ENCODE measurements around the gene SEZ6L2.

Gene SEZ6L2

DNA sequence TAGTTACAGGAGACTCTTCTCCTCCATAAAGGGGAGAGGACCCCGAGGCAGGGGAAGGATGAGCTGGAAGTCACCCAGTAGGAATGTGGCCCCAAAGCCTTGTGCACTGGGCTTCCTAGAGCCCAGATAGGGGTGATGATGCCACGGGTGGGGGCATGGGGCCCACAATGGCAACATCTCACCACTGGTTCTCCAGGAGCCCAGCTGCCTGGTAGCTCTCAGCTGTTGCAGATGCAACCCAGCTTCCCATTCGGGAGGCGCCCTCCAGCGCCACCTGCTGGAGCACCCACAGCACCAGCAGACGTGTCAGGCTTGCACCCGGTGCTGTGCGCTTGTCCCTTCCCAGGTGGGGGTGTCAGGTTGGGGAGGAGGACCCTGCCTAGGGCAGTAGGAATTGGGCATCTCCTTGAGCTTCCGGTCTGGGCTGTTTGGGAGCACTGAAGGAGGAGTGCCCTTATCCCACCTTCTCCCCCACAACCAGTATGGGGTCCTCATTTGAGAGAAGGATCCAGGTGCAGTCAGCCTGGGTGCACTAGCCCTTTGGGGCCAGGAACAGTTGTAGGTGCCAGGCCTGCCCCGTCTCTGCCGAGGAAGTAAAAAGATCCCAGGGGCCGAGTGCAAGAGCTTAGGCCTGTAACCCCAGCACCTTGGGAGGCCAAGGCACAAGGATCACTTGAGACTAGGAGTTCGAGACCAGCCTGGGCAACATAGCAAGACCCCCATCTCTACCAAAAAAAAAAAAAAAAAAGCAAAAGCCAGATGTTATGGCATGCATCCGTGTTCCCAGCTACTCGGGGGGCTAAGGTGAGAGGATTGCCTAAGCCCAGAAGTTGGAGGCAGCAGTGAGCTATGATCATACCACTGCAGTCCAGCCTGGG, 50.7 kb downstream of the SEZ6L2 start:
- DNase-seq (ENCODE audit: extremely low read depth, low read depth): no peak
- TF ChIP-seq, protein P1, sequence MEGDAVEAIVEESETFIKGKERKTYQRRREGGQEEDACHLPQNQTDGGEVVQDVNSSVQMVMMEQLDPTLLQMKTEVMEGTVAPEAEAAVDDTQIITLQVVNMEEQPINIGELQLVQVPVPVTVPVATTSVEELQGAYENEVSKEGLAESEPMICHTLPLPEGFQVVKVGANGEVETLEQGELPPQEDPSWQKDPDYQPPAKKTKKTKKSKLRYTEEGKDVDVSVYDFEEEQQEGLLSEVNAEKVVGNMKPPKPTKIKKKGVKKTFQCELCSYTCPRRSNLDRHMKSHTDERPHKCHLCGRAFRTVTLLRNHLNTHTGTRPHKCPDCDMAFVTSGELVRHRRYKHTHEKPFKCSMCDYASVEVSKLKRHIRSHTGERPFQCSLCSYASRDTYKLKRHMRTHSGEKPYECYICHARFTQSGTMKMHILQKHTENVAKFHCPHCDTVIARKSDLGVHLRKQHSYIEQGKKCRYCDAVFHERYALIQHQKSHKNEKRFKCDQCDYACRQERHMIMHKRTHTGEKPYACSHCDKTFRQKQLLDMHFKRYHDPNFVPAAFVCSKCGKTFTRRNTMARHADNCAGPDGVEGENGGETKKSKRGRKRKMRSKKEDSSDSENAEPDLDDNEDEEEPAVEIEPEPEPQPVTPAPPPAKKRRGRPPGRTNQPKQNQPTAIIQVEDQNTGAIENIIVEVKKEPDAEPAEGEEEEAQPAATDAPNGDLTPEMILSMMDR (IDR thresholded peaks at IDR 0.05; ENCODE audit: low read depth, low read length): peak; percentile 88

DNA sequence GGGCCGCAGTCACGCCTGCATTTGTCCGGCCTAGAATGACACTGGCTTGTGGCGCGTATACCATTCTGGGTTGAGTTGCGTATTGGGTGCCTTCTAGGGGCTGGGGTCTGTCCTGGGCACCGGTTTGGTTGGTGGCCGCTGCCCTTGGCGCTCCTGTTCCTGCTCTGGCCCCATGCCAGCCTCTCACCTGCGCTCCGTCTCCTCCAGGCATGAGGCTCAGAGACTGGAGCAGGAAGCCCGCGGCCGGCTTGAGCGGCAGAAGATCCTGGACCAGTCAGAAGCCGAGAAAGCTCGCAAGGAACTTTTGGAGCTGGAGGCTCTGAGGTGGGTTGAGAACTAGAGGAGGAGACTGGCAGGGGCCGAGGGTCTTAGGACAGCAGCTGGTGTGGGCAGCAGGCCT, 53.7 kb downstream of the SEZ6L2 start:
- TF ChIP-seq, protein P1 (IDR thresholded peaks at IDR 0.05; ENCODE audit: low read depth, low read length): no peak
- DNase-seq (ENCODE audit: extremely low read depth, low read depth): no peak

DNA sequence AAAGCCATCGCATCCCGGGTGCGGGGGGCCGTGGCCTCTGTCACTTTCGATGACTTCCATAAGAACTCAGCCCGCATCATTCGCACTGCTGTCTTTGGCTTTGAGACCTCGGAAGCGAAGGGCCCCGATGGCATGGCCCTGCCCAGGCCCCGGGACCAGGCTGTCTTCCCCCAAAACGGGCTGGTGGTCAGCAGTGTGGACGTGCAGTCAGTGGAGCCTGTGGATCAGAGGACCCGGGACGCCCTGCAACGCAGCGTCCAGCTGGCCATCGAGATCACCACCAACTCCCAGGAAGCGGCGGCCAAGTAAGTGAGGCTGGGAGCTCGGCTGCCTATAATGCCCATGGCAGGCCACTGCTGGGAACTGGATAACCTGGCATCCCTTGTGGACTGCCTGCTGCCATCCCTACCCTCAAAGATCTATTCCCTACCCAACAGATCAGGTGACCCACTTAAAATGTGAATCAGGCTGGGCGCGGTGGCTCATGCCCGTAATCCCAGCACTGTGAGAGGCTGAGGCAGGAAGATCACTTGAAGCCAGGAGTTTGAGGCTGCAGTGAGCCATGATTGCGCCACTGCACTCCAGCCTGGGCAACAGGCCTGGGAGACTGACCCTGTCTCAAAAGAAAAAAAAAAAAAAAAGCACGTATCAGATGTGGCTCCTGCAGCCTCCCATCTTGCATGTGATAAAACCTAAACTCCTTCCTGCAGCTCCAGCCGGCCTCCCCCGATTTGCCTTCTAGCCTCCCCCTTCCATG, 54.6 kb downstream of the SEZ6L2 start:
- DNase-seq (ENCODE audit: extremely low read depth, low read depth): no peak
- TF ChIP-seq, protein P1 (IDR thresholded peaks at IDR 0.05; ENCODE audit: low read depth, low read length): no peak

DNA sequence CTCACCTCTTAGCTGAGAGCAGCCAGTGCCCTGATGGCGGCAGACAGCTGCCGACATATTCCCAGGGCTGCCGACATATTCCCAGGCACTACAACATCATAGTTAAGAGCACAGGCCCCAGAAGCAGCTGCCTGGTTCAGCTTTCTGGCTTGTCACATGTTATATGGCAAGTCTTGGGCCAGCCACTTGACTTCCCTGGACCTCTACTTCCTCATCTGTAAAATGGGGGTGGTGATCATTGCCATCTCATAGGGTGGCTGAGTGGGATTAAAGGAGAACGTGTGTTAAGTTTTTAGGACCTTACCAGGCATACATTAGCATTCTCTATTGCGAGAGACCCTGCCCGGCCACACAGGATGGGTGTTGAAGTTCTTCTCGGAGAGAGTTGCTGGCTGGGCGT, 55.4 kb downstream of the SEZ6L2 start:
- TF ChIP-seq, protein P1 (IDR thresholded peaks at IDR 0.05; ENCODE audit: low read depth, low read length): no peak
- DNase-seq (ENCODE audit: extremely low read depth, low read depth): no peak

DNA sequence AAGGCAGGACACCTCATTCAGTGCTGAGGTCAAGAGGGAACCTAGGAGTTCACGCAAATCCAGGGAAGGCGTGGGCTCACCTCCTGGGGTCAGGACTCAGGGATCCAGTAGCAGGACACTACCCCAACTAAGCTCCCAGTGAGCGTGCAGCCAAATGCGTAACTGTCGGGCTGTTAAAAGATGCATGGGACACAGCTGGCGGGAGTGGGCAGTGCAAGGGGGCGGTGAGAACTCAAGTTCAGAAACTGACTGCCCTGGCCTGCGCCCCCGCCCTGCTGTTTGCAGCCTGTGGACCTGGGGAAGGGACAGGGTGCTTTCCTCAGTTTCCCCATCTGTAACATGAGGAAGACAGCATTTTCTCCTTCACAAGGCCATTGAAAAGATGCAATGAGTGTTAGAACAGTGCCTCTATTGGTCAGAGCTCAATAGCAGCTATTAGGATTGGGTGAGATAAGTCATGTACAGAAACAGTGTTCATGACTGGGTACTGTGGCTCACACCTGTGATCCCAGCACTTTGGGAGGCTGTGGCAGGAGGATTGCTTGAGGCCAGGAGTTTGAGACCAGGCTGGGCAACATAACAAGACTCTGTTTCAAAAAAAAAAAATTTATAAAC, 56.5 kb downstream of the SEZ6L2 start:
- TF ChIP-seq, protein P1 (IDR thresholded peaks at IDR 0.05; ENCODE audit: low read depth, low read length): no peak
- no peak for DNase-seq (ENCODE audit: extremely low read depth, low read depth)

DNA sequence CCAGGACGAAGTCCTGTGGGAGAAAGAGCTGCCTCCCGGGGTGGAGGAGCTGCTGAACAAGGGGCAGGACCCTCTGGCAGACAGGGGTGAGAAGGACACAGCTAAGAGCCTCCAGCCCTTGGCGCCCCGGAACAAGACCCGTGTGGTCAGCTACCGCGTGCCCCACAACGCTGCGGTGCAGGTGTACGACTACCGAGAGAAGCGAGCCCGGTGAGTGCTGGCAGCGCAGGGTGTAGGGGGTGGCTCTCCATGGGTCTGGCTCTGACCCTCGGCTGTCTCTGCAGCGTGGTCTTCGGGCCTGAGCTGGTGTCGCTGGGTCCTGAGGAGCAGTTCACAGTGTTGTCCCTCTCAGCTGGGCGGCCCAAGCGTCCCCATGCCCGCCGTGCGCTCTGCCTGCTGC, 57.7 kb downstream of the SEZ6L2 start:
- TF ChIP-seq, protein P1 (IDR thresholded peaks at IDR 0.05; ENCODE audit: low read depth, low read length): no peak

DNA sequence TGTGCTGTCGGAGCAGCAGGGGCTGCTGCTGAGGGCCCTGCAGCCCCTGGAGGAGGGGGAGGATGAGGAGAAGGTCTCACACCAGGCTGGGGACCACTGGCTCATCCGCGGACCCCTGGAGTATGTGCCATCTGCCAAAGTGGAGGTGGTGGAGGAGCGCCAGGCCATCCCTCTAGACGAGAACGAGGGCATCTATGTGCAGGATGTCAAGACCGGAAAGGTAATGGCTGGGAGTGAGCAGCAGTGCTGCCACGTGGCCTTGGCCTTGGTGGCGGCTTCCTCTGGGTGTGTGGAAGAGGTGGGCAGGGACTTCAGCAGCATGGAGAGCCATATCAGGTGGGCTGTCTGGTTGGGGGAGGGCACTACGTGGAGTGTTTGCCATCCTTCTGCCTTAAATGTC, 59.1 kb downstream of the SEZ6L2 start:
- DNase-seq (ENCODE audit: extremely low read depth, low read depth): no peak
- TF ChIP-seq, protein P1 (IDR thresholded peaks at IDR 0.05; ENCODE audit: low read depth, low read length): no peak

More for the DNA sequence above, 57.7 kb downstream of the SEZ6L2 start:
- DNase-seq (ENCODE audit: extremely low read depth, low read depth): no peak
